ENCODE data around the gene CACNA2D4.

GRCh38 chr12:1796515-1797010, 121.9 kb downstream of the CACNA2D4 start:
- TF ChIP-seq CTCF (IDR thresholded peaks at IDR 0.05; ENCODE audit: low read depth, low read length, missing input control) = no peak
- TF ChIP-seq ATF3 (IDR thresholded peaks at IDR 0.05) = no peak
- no peak for TF ChIP-seq REST (IDR thresholded peaks at IDR 0.05)
- no peak for TF ChIP-seq EGR1 (IDR thresholded peaks at IDR 0.05; ENCODE audit: low read depth in 2 of 2)
- no peak for TF ChIP-seq SP1 (IDR thresholded peaks at IDR 0.05)
- no peak for TF ChIP-seq RAD21 (IDR thresholded peaks at IDR 0.05)
- no peak for TF ChIP-seq JUND (IDR thresholded peaks at IDR 0.05)
